ENCODE data around the gene ADH7.

DNA sequence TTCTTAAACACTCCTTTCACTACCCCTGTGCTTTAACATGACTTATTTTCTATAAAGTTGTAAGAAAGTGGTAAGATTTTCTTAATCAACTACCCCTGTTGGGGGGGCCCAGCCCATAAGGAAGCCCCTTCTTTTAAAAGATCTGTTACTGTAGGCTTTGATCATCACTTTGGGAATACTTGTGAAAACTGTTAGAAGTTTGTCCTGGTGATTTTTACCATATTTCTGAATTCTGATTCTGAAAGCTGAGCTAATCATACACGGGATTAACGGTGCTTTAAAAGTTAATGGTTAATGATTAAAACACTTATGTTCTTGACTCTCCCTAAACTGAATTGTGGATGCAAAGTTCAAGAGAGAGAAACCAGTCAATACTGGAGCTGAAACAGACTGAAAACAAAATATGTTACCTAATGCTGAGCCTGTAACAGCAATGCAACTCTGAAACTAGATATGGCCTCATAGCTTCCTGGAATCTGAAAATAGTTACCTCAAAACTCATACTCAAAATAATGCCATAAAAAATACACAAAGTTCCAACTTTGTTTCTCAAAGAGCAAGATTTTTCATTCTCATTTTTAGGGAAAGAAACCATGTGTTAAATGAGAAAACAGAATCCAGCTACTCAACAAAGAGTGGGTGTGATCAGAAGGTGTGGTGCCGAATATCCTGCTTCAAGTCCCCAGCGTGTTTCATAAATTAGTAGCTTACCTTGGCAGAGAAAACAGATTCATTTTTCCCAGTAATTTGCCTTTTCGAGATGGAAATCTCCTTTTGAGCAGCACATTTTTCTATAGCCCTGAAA lies 31.6 kb downstream of the ADH7 start:
- no peak for TF ChIP-seq EZH2 (IDR thresholded peaks at IDR 0.05; ENCODE audit: borderline replicate concordance)
- TF ChIP-seq, protein P1, sequence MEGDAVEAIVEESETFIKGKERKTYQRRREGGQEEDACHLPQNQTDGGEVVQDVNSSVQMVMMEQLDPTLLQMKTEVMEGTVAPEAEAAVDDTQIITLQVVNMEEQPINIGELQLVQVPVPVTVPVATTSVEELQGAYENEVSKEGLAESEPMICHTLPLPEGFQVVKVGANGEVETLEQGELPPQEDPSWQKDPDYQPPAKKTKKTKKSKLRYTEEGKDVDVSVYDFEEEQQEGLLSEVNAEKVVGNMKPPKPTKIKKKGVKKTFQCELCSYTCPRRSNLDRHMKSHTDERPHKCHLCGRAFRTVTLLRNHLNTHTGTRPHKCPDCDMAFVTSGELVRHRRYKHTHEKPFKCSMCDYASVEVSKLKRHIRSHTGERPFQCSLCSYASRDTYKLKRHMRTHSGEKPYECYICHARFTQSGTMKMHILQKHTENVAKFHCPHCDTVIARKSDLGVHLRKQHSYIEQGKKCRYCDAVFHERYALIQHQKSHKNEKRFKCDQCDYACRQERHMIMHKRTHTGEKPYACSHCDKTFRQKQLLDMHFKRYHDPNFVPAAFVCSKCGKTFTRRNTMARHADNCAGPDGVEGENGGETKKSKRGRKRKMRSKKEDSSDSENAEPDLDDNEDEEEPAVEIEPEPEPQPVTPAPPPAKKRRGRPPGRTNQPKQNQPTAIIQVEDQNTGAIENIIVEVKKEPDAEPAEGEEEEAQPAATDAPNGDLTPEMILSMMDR (IDR thresholded peaks at IDR 0.05; ENCODE audit: poor library complexity): no peak
- no peak for TF ChIP-seq EZH2phosphoT487 (IDR thresholded peaks at IDR 0.05; ENCODE audit: low read depth, severe bottlenecking, unreplicated experiment)

Data from hepatocyte (in vitro differentiated cells).